Measurements from ENCODE around the gene TEX19.
"Not testable (repeated sequence)": the region's sequence is repeated elsewhere in the genome, so short reads cannot be mapped to it uniquely, and the experiment has no call there.

TEX19 gene

GRCh38 chr17:82338858-82339633 is 20.0 kb upstream of the TEX19 start:
- no peak for DNase-seq (ENCODE audit: low read depth)

DNA sequence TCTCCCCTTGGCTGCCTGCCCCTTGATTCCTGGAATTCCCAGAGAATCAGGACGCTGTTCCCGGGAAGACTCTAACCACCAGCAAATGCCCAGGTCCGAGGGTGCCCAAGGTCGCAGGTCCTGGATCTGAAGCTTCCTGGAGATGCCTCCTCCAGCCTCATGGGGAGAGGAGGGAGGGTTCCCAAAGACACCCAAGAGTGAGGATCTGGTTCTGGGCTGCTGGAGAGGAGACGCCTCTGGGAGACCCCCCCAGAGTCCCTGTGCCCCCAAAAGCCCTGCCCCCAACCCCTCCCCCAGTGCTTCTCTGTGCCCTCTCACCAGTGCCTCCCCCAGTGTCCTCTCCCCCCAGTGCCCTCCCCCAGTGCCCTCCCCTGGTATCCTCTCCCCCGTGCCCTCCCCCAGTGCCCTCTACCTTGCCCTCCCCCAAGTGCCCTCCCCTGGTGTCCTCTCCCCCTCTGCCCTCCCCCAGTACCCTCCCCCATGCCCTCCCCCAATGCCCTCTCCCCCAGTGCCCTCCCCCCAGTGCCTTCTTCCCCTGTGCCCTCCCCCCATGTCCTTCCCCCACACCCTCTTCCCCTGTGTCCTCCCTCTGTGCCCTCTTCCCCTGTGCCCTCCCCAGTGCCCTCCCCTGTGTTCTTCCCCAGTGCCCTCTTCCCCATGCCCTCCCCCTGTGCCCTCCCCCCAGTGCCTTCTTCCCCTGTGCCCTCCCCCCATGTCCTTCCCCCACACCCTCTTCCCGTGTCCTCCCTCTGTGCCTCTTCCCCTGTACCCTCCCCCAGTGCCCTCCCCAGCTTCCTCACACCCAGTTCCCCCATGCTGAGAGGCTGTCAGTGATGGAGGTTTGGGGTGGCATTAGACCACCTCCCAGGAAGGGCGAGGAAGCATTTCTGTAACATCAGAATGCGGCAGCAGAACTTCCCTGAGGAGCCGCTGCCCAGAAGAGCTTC is 19.1 kb upstream of the TEX19 start:
- no peak for DNase-seq (ENCODE audit: low read depth)

DNA sequence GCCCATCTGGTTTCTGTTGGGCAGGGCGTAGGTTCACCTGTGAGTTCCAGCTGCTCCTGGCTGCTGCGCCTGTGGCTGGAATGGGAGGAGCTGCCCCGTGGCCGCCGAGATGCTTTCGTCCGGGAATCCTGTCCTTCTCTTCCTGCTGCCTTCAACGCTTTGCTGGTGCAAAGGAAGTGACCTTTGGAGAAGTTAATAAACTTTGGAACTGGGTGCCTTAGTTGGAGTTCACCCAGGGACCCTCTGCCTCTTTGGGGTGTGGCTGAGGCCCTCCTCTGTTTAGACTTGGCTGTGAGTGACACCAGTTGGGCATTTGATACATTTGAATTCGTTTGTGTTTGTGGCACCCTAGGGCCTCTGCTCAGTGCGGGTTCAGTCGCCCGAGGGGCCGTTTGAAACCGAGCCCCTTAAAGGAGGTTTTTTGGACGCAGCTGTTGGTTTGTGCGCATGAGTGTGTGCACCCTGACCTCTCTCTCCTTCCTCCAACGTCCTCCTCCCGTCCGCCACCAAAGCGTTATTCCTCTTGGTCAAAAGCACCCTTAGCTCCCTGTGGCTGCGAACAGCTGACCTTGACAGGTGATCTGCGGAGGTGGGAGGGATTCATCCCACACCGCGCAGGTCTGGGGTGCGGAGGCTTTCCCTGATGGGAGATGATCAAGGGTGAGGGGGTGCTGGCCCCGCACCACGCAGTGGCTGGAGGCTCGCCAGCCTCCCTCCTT is 16.5 kb upstream of the TEX19 start:
- DNase-seq (ENCODE audit: low read depth): no peak

DNA sequence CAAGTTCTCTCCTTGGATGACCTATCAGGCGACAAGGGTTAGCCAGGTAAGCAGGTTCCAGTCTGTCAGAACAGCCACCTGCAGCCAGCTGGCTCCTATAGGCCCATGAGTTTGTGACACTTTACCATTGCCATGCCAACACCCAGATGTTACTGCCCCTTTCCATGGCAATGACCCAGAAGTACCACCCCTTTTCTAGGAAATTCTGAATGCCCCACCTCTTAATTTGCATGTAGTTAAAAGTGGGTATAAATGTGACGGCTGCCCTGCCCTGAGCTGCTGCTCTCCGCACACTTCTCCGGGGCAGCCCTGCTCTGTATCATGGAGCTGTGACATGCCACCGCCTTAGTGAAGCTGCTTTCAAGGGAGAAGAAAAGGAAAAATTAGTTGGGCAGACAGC is 15.5 kb upstream of the TEX19 start:
- no peak for DNase-seq (ENCODE audit: low read depth)

- no peak for DNase-seq (ENCODE audit: low read depth)
Observed at GRCh38 chr17:82344175-82344907, 14.7 kb upstream of the TEX19 start.

DNA sequence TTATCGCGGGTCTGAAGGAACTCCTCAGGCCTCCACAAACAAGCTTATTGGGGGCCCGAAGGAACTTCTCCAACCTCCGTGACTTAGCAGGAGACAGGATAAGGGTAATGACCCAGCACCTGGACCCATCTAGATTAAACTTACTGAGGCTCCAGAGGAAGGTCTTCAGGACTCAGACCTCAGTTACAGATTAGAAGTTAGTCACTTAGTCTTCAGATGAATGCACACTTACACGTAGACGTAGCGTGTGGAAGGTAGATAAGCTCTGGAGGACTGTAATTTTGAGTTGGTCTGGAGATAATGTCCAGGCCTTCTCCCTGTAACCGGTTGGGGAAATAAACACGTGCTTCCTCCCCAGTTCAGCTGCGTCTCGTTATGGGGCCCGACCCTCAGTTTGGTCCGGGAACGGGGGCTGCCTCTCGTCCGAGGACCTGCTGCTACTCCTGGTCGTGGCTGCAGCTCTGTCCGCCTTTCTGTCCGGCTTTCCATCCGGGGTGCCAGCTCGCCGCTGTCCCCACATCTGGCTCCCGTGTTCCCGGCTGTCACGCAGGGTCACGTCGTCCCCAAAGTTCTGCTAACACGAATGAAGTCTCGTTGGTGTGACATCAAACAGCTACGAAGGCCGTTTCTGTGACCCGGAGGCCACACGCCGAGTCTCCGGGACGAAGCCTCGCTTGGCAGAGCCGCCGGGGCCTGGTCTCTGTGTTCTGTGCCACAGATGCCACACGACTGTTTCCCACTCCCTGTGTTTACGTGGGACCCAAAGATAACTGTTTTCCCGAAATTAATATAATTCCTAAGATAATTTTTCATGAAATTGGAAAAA is 13.7 kb upstream of the TEX19 start:
- DNase-seq (ENCODE audit: low read depth): no peak

DNA sequence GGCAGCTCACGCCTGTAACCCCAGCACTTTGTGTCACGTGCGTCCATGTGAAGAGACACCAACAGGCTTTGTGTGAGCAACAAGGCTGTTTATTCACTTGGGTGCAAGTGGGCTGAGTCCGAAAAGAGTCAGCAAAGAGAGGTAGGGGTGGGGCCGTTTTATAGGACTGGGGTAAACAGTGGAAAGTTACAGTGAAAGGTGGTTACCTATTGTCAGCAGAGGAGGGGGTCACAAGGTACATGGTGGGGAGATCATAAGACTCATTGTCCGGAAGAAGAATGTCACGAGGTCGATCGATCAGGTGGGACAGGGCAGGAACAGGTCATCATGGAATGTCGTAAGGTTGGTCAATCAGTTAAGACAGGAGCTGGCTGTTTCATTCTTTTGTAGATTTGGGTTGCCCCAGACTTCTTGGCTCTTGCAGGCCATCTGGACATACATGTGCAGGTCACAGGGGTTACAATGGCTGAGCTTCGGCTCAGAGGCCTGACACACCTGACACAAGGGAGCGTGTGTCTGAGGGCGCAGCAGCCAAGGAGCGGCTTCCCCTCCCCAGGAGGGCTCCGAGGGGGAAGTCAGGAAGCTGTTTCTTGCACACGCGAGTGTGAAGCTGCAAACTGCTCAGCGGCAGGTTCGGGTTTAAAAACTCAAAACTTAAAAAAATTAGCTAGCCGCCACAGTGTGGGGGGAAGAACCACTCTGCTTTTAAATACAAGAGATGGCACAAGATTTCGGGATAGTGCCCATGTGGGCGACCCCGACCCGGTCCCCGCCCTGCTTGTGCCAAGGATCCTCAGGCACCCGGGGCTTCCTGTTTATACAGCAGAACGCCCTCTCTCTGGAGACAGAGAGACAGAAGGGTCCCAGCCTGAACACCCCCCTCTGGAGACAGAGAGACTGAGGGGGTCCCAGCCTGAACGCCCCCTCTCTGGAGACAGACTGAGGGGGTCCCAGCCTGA is 12.4 kb upstream of the TEX19 start:
- no peak for DNase-seq (ENCODE audit: low read depth)

DNA sequence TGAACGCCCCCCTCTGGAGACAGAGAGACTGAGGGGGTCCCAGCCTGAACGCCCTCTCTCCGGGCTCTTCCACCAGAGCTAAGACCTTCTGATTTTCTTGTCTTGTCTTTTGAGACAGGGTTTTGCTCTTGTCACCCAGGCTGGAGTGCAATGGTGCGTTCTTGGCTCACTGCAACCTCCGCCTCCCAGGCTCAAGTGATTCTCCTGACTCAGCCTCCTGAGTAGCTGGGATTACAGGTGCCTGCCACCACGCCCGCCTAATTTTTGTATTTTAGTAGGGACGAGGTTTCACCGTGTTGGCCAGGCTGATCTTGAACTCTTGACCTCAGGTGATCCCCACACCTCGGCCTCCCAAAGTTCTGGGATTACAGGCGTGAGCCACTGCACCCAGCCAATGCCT is 11.1 kb upstream of the TEX19 start:
- DNase-seq (ENCODE audit: low read depth): not testable (repeated sequence)

GRCh38 chr17:82348434-82348833 is 10.6 kb upstream of the TEX19 start:
- DNase-seq (ENCODE audit: low read depth): no peak

DNA sequence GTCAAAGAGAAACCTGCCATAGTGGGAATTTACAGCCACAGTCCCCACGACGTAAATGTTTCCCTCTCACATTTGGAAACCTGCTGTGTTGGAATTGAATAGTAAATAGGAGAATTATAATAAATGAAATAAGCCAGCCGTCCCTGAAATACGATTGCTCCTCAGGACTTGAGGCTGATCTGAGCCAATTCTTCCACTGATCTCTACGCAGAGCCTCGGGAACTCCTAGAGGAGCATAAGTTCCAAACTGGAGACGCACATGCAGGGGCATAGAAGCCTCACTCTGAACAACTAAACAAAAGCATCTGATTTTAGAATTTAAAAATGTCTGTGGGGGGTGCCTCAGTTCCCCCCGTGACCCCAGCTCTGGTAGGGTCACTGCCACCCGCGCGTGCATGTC is 10.2 kb upstream of the TEX19 start:
- DNase-seq (ENCODE audit: low read depth): no peak

DNA sequence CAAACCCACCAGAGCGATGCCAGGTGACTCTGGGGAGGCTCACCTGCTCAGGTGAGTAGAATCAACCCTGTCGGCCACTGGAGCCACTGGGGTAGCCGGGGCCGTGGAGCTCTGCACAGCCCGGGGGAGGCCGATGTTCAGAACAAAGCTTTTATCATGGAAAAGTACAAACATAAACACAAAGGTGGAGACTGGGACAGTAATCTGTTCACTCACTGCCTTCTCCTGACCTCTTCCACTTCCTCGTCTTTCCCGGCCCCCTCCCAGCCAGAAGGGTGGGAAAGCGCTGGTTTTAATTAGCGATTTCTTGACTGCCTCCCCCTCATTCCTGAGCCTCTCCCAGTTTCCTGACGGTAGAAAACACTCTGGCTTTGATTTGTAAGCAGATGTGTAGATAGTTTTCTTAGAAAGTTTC is 9.8 kb upstream of the TEX19 start:
- DNase-seq (ENCODE audit: low read depth): no peak

- peak; percentile 34 for DNase-seq (ENCODE audit: low read depth)
Observed at GRCh38 chr17:82350182-82351030, 8.6 kb upstream of the TEX19 start.

- no peak for DNase-seq (ENCODE audit: low read depth)
Observed at GRCh38 chr17:82351254-82351712, 7.8 kb upstream of the TEX19 start.

DNA sequence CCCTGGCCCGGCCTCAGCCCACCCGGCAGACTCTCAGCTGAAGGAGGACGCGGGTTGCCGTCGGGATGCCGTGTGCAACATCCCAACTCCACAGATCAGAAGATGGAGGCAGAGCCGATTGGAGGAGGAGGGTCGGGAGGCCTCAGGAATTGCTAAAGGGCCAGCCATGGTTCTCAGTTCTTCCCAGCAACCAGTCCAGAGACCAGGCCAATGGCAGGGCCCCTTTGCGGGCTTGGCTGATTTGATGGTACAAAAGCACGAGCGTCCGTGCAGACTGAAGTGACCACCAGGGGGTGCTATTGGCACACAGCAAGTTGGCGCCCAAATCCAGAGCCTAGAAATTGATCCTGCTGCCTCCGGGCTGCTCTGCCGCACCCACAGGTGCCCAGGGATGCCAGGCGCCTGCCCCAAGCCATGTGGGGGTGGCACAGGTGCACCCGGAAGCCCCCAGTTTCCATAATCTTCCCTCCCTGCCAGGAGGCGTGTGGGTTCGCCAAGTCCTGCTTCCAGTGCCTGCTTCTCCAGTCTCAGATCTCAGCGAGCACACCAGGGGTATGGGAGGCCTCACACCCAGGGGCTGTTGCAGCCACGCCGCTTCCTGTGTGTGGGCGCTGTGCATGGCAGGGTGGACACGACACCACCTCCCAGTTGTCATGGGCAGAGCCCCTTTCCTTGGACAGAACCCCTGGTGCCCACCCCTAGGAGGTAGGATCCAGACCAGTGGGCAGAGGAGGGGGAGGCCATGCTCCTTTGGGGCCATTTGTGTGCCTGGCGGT is 7.1 kb upstream of the TEX19 start:
- DNase-seq (ENCODE audit: low read depth): peak; percentile 70

DNA sequence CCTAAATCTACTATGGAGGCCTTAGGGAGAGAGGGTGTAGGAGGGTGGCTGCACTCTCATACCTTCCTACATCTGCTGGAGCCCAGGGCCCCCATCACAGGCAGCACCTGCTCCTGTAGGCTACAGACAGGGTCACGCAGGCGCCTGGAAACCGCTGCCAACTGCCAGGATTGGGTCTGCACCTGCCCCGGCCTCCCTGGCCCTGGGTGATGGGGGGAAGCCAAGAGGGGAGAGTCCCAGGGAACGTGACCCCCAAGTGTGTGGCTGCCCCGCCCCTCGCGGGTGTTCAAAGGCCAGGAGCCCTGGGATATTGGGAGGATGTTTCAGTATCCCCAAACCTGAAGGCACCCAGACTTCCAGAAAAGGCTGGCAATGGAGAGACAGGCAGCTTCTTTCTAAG is 5.6 kb upstream of the TEX19 start:
- no peak for DNase-seq (ENCODE audit: low read depth)

DNA sequence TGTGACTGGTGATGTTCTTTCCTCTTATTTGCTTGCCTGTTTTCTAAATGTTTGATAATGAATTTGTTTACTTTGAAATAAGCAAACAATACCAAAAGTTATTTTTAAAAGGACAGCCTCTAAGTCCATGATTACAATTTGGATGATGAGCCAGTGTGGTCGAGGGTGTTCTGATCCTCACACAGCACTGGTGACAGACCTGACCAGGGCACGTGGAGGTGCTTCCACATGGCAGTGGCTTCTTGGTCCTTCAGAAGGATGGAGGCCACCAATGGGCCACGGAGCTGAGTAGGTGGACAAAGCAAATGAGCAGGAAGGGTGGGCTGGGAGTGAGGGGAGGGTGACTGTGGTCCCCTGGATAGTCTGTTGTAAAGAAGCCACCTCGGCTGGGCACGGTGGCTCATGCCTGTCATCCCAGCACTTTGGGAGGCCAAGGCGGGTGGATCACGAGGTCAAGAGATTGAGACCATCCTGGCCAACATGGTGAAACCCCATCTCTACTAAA is 4.2 kb upstream of the TEX19 start:
- no peak for DNase-seq (ENCODE audit: low read depth)

DNA sequence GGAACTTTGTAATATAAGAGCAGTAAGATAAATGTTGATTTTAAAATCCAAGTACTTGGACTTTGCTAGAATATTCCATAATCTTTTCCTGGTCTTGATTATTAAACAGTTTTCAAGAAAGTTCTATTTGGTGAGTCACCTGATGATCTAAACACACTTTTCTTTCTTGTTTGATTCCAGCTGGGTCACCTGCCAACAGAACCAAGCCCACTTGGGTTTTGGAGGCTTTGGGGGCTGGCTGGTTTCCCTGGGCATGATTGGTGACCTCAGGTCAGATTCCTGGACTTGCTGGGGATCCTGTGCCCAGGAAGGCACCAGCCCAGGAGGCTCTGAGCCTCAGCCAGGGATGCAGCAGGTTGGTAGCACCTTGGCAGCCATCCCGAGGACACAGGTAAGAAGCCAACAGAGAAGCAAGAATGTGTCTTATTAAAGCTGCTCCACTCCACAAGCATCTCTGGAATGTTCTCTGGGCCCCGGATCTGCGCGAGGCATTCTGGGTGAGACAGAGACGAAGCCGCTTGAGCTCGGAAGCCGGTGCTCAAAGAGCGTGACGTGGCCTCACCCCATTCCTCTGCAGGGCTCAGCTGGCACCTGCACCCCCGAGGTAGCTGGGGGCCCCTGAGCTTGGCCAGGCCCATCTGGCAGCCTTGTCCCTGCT is 3.1 kb upstream of the TEX19 start:
- no peak for DNase-seq (ENCODE audit: low read depth)
